Measurements from ENCODE around the gene CDKAL1. TPM values are rescaled to one million over a fixed set of nuclear protein-coding genes. Genes with fewer than 3 reads are reported as not detected.
"Not testable (repeated sequence)": the region's sequence is repeated elsewhere in the genome, so short reads cannot be mapped to it uniquely, and the experiment has no call there.

Gene CDKAL1
- total RNA-seq, 5 donors from 2014 or later (not counting 1 experiment from before 2014, with no cell fraction given): 18.8 to 29.9 (median 20.5) TPM

- DNase-seq (no peak), ATAC-seq (replicated peaks in 1 of 4) (no peak)
- Histone ChIP-seq H3K4me1 (ENCODE audit: control insufficient read depth in 1 of 2, extremely low read depth in 1 of 2, insufficient read depth in 2 of 2, low read length in 2 of 2) (no peaks in the 10 kb centered on the region), H3K9me3 (no peaks in the 10 kb centered on the region), H3K27me3 (replicated peaks in 1 of 2; ENCODE audit: control insufficient read depth in 2 of 2, extremely low read depth in 1 of 2, insufficient read depth in 2 of 2, low read length in 1 of 2) (no peaks in the 10 kb centered on the region), H3K27ac (ENCODE audit: low read length) (no peak overlapping the region), H3K36me3 (ENCODE audit: control insufficient read depth in 2 of 2, extremely low read depth in 1 of 2, insufficient read depth in 1 of 2, low read length in 1 of 2) (no peaks in the 10 kb centered on the region), H3K4me3 (ENCODE audit: control insufficient read depth in 1 of 2, extremely low read depth in 1 of 2, low read length in 1 of 2) (no peak overlapping the region)
- Mint-ChIP-seq H3K36me3 (peaks cover 13% of the 10 kb centered on the region), H3K27me3 (no peaks in the 10 kb centered on the region), H3K4me1 (peaks cover 0 to 18% (median 16%) of the 10 kb centered on the region in 3 donors), H3K4me3 (no peak overlapping the region), H3K9me3 (peaks cover 0 to 3% (median 0%) of the 10 kb centered on the region in 3 donors), H3K27ac (no peak overlapping the region)
- CTCF ChIA-PET: interaction anchor here in 1 of 2 donors (0.5 kb wide), 1 partner anchor 660 kb away, joined by 6 read pairs; no protein-coding TSS in a partner anchor
- POLR2A ChIA-PET: no interaction called here
- WGBS (ENCODE audit: insufficient coverage): 57% methylated on average over 3 of the region's 9 CpGs
These were observed 654.4 kb downstream of the CDKAL1 start for GRCh38 chr6:21188505-21189223.

GRCh38 chr6:21189759-21190158 lies 655.5 kb downstream of the CDKAL1 start:
- Mint-ChIP-seq H3K27ac (no peak overlapping the region), H3K4me1 (peaks cover 0 to 18% (median 16%) of the 10 kb centered on the region in 3 donors), H3K36me3 (peaks cover 21% of the 10 kb centered on the region), H3K4me3 (no peak overlapping the region), H3K27me3 (no peaks in the 10 kb centered on the region), H3K9me3 (peaks cover 0 to 3% (median 0%) of the 10 kb centered on the region in 3 donors)
- no peak for ATAC-seq (replicated peaks in 1 of 4)
- no CpG with 5 or more reads among the region's 4 CpGs for WGBS (ENCODE audit: insufficient coverage)
- Histone ChIP-seq H3K27me3 (replicated peaks in 1 of 2; ENCODE audit: control insufficient read depth in 2 of 2, extremely low read depth in 1 of 2, insufficient read depth in 2 of 2, low read length in 1 of 2) (no peaks in the 10 kb centered on the region), H3K4me1 (ENCODE audit: control insufficient read depth in 1 of 2, extremely low read depth in 1 of 2, insufficient read depth in 2 of 2, low read length in 2 of 2) (no peaks in the 10 kb centered on the region), H3K9me3 (no peaks in the 10 kb centered on the region), H3K27ac (ENCODE audit: low read length) (no peak overlapping the region), H3K36me3 (ENCODE audit: control insufficient read depth in 2 of 2, extremely low read depth in 1 of 2, insufficient read depth in 1 of 2, low read length in 1 of 2) (no peaks in the 10 kb centered on the region), H3K4me3 (ENCODE audit: control insufficient read depth in 1 of 2, extremely low read depth in 1 of 2, low read length in 1 of 2) (no peak overlapping the region)
- CTCF ChIA-PET: no interaction called here
- DNase-seq: no peak
- POLR2A ChIA-PET: interaction anchor here in 1 of 2 donors (0.7 kb wide), 1 partner anchor 241 kb away, joined by 3 read pairs; no protein-coding TSS in a partner anchor

GRCh38 chr6:21190701-21191100 lies 656.4 kb downstream of the CDKAL1 start:
- Histone ChIP-seq H3K27ac (ENCODE audit: low read length) (no peak overlapping the region), H3K4me3 (ENCODE audit: control insufficient read depth in 1 of 2, extremely low read depth in 1 of 2, low read length in 1 of 2) (no peak overlapping the region), H3K36me3 (ENCODE audit: control insufficient read depth in 2 of 2, extremely low read depth in 1 of 2, insufficient read depth in 1 of 2, low read length in 1 of 2) (no peaks in the 10 kb centered on the region), H3K9me3 (no peaks in the 10 kb centered on the region), H3K27me3 (replicated peaks in 1 of 2; ENCODE audit: control insufficient read depth in 2 of 2, extremely low read depth in 1 of 2, insufficient read depth in 2 of 2, low read length in 1 of 2) (no peaks in the 10 kb centered on the region), H3K4me1 (ENCODE audit: control insufficient read depth in 1 of 2, extremely low read depth in 1 of 2, insufficient read depth in 2 of 2, low read length in 2 of 2) (no peaks in the 10 kb centered on the region)
- Mint-ChIP-seq H3K4me3 (no peak overlapping the region), H3K36me3 (peaks cover 21% of the 10 kb centered on the region), H3K27ac (no peak overlapping the region), H3K27me3 (no peaks in the 10 kb centered on the region), H3K4me1 (peaks cover 0 to 16% (median 16%) of the 10 kb centered on the region in 3 donors), H3K9me3 (peaks cover 0 to 3% (median 0%) of the 10 kb centered on the region in 3 donors)
- ChIA-PET POLR2A (no interaction called here), CTCF (no interaction called here)
- DNase-seq (no peak), ATAC-seq (replicated peaks in 1 of 4) (no peak)
- no CpG with 5 or more reads among the region's 2 CpGs for WGBS (ENCODE audit: insufficient coverage)

GRCh38 chr6:21193790-21194475 lies 659.7 kb downstream of the CDKAL1 start:
- Mint-ChIP-seq H3K9me3 (peaks cover 0 to 3% (median 0%) of the 10 kb centered on the region in 3 donors), H3K27me3 (no peaks in the 10 kb centered on the region), H3K27ac (no peak overlapping the region), H3K4me3 (no peak overlapping the region), H3K36me3 (peaks cover 39% of the 10 kb centered on the region), H3K4me1 (peaks cover 10 to 26% (median 14%) of the 10 kb centered on the region in 3 donors)
- ChIA-PET POLR2A (no interaction called here), CTCF (no interaction called here)
- DNase-seq: no peak
- Histone ChIP-seq H3K4me3 (ENCODE audit: control insufficient read depth in 1 of 2, extremely low read depth in 1 of 2, low read length in 1 of 2) (no peak overlapping the region), H3K27me3 (replicated peaks in 1 of 2; ENCODE audit: control insufficient read depth in 2 of 2, extremely low read depth in 1 of 2, insufficient read depth in 2 of 2, low read length in 1 of 2) (no peaks in the 10 kb centered on the region), H3K4me1 (ENCODE audit: control insufficient read depth in 1 of 2, extremely low read depth in 1 of 2, insufficient read depth in 2 of 2, low read length in 2 of 2) (no peaks in the 10 kb centered on the region), H3K36me3 (ENCODE audit: control insufficient read depth in 2 of 2, extremely low read depth in 1 of 2, insufficient read depth in 1 of 2, low read length in 1 of 2) (peaks cover 0 to 5% of the 10 kb centered on the region in 2 donors), H3K9me3 (no peaks in the 10 kb centered on the region), H3K27ac (ENCODE audit: low read length) (no peak overlapping the region)
- 100% methylated on average over 1 of the region's 2 CpGs for WGBS (ENCODE audit: insufficient coverage)
- ATAC-seq (replicated peaks in 1 of 4): no peak

GRCh38 chr6:21195301-21195700 lies 661.0 kb downstream of the CDKAL1 start:
- H3K36me3 ChIP-seq (ENCODE audit: control insufficient read depth in 2 of 2, extremely low read depth in 1 of 2, insufficient read depth in 1 of 2, low read length in 1 of 2); H3K27me3 Mint-ChIP-seq; H3K4me3 Mint-ChIP-seq; H3K9me3 ChIP-seq; H3K9me3 Mint-ChIP-seq; CTCF ChIA-PET; POLR2A ChIA-PET; H3K4me1 ChIP-seq (ENCODE audit: control insufficient read depth in 1 of 2, extremely low read depth in 1 of 2, insufficient read depth in 2 of 2, low read length in 2 of 2); H3K27me3 ChIP-seq (replicated peaks in 1 of 2; ENCODE audit: control insufficient read depth in 2 of 2, extremely low read depth in 1 of 2, insufficient read depth in 2 of 2, low read length in 1 of 2); H3K27ac ChIP-seq (ENCODE audit: low read length); H3K4me3 ChIP-seq (ENCODE audit: control insufficient read depth in 1 of 2, extremely low read depth in 1 of 2, low read length in 1 of 2); ATAC-seq (replicated peaks in 1 of 4); H3K27ac Mint-ChIP-seq; DNase-seq: not testable (repeated sequence)
- Mint-ChIP-seq H3K36me3 (peaks cover 53% of the 10 kb centered on the region), H3K4me1 (peaks cover 2 to 19% (median 15%) of the 10 kb centered on the region in 3 donors)
- no CpG with 5 or more reads among the region's 7 CpGs for WGBS (ENCODE audit: insufficient coverage)

- H3K36me3 Mint-ChIP-seq: peaks cover 70% of the 10 kb centered on the region
- no peak overlapping the region for H3K4me3 ChIP-seq (ENCODE audit: control insufficient read depth in 1 of 2, extremely low read depth in 1 of 2, low read length in 1 of 2)
- no peaks in the 10 kb centered on the region for H3K4me1 ChIP-seq (ENCODE audit: control insufficient read depth in 1 of 2, extremely low read depth in 1 of 2, insufficient read depth in 2 of 2, low read length in 2 of 2)
- no peak overlapping the region for H3K27ac ChIP-seq (ENCODE audit: low read length)
- no peaks in the 10 kb centered on the region for H3K9me3 ChIP-seq
- ChIA-PET POLR2A (no interaction called here), CTCF (interaction anchor here in 1 of 2 donors (0.5 kb wide), 1 partner anchor 50 kb away, joined by 3 read pairs; no protein-coding TSS in a partner anchor)
- peaks cover 0 to 15% (median 13%) of the 10 kb centered on the region in 3 donors for H3K4me1 Mint-ChIP-seq
- peaks cover 0 to 3% (median 0%) of the 10 kb centered on the region in 3 donors for H3K9me3 Mint-ChIP-seq
- H3K27ac Mint-ChIP-seq: no peak overlapping the region
- H3K27me3 Mint-ChIP-seq: no peaks in the 10 kb centered on the region
- DNase-seq (no peak), ATAC-seq (replicated peaks in 1 of 4) (no peak)
- WGBS (ENCODE audit: insufficient coverage): no CpG with 5 or more reads among the region's 5 CpGs
- peaks cover 0 to 19% of the 10 kb centered on the region in 2 donors for H3K36me3 ChIP-seq (ENCODE audit: control insufficient read depth in 2 of 2, extremely low read depth in 1 of 2, insufficient read depth in 1 of 2, low read length in 1 of 2)
- H3K27me3 ChIP-seq (replicated peaks in 1 of 2; ENCODE audit: control insufficient read depth in 2 of 2, extremely low read depth in 1 of 2, insufficient read depth in 2 of 2, low read length in 1 of 2): no peaks in the 10 kb centered on the region
- H3K4me3 Mint-ChIP-seq: no peak overlapping the region
These were observed 663.9 kb downstream of the CDKAL1 start for GRCh38 chr6:21198032-21198640.

Measured in T-cell (primary cell).